KOPT-K1 (cell line): ENCODE data around the gene ATG16L2.

Experiments
- H3K27ac ChIP-seq: fragments of 200-600 bp; sonication (generic); 2 replicates; pipeline ENCODE4 v1.5.1; 2016; ENCODE audit warnings: antibody characterized with exemption, mild to moderate bottlenecking, low read depth, low read length; ENCODE audit not compliant: poor library complexity, severe bottlenecking
- H3K36me3 ChIP-seq: fragments of 200-600 bp; sonication (generic); 2 replicates; pipeline ENCODE4 v1.5.1; 2017; ENCODE audit warnings: antibody characterized with exemption, mild to moderate bottlenecking, low read length, moderate library complexity; ENCODE audit not compliant: insufficient read depth
- H3K9me3 ChIP-seq: fragments of 200-600 bp; sonication (generic); 2 replicates; pipeline ENCODE4 v1.5.1; 2017; ENCODE audit warnings: antibody characterized with exemption, low read length, mild to moderate bottlenecking; ENCODE audit not compliant: insufficient read depth, poor library complexity, severe bottlenecking

ATG16L2 gene

GRCh38 chr11:72833811-72834493 is 19.7 kb downstream of the ATG16L2 start:
- no peak overlapping the region for H3K27ac ChIP-seq
- H3K9me3 ChIP-seq: no peaks in the 10 kb centered on the region
- peaks cover 88% of the 10 kb centered on the region for H3K36me3 ChIP-seq

- peaks cover 88% of the 10 kb centered on the region for H3K36me3 ChIP-seq
- H3K27ac ChIP-seq: no peak overlapping the region
- H3K9me3 ChIP-seq: no peaks in the 10 kb centered on the region
Observed at GRCh38 chr11:72834905-72835304, 20.7 kb downstream of the ATG16L2 start.

GRCh38 chr11:72836111-72836510 is 21.9 kb downstream of the ATG16L2 start:
- Histone ChIP-seq H3K27ac (no peak overlapping the region), H3K36me3 (peaks cover 88% of the 10 kb centered on the region), H3K9me3 (no peaks in the 10 kb centered on the region)

- H3K9me3 ChIP-seq: no peaks in the 10 kb centered on the region
- peaks cover 89% of the 10 kb centered on the region for H3K36me3 ChIP-seq
- no peak overlapping the region for H3K27ac ChIP-seq
Observed at GRCh38 chr11:72838691-72839305, 24.6 kb downstream of the ATG16L2 start.

GRCh38 chr11:72840780-72841179 is 26.6 kb downstream of the ATG16L2 start:
- H3K9me3 ChIP-seq: no peaks in the 10 kb centered on the region
- no peak overlapping the region for H3K27ac ChIP-seq
- peaks cover 97% of the 10 kb centered on the region for H3K36me3 ChIP-seq

- H3K9me3 ChIP-seq: no peaks in the 10 kb centered on the region
- H3K36me3 ChIP-seq: peaks cover 95% of the 10 kb centered on the region
- H3K27ac ChIP-seq: no peak overlapping the region
Observed at GRCh38 chr11:72841397-72841796, 27.2 kb downstream of the ATG16L2 start.

- Histone ChIP-seq H3K27ac (no peak overlapping the region), H3K36me3 (peaks cover 91% of the 10 kb centered on the region), H3K9me3 (no peaks in the 10 kb centered on the region)
Observed at GRCh38 chr11:72842126-72842525, 27.9 kb downstream of the ATG16L2 start.

- H3K9me3 ChIP-seq: no peaks in the 10 kb centered on the region
- peaks cover 89% of the 10 kb centered on the region for H3K36me3 ChIP-seq
- no peak overlapping the region for H3K27ac ChIP-seq
Observed at GRCh38 chr11:72842653-72843330, 28.6 kb downstream of the ATG16L2 start.

- Histone ChIP-seq H3K36me3 (peaks cover 89% of the 10 kb centered on the region), H3K27ac (no peak overlapping the region), H3K9me3 (no peaks in the 10 kb centered on the region)
Observed at GRCh38 chr11:72844356-72844755, 30.1 kb downstream of the ATG16L2 start.

GRCh38 chr11:72848846-72849466 is 34.7 kb downstream of the ATG16L2 start:
- Histone ChIP-seq H3K9me3 (no peaks in the 10 kb centered on the region), H3K27ac (no peak overlapping the region), H3K36me3 (peaks cover 49% of the 10 kb centered on the region)

- Histone ChIP-seq H3K9me3 (no peaks in the 10 kb centered on the region), H3K36me3 (peaks cover 32% of the 10 kb centered on the region), H3K27ac (no peak overlapping the region)
Observed at GRCh38 chr11:72850832-72851231, 36.6 kb downstream of the ATG16L2 start.

GRCh38 chr11:72851726-72852125 is 37.5 kb downstream of the ATG16L2 start:
- Histone ChIP-seq H3K9me3 (no peaks in the 10 kb centered on the region), H3K27ac (no peak overlapping the region), H3K36me3 (peaks cover 27% of the 10 kb centered on the region)

GRCh38 chr11:72856065-72856464 is 41.9 kb downstream of the ATG16L2 start:
- no peak overlapping the region for H3K27ac ChIP-seq
- H3K9me3 ChIP-seq: no peaks in the 10 kb centered on the region
- H3K36me3 ChIP-seq: peaks cover 23% of the 10 kb centered on the region; the same call in 1 of the 2 replicates

- peaks cover 23% of the 10 kb centered on the region; the same call in 1 of the 2 replicates for H3K36me3 ChIP-seq
- no peak overlapping the region for H3K27ac ChIP-seq
Observed at GRCh38 chr11:72856551-72857345, 42.5 kb downstream of the ATG16L2 start.

More at GRCh38 chr11:72856551-72857345, 42.5 kb downstream of the ATG16L2 start:
- H3K9me3 ChIP-seq: no peaks in the 10 kb centered on the region
